ENCODE data around the gene SLC22A23.

Gene SLC22A23

DNA sequence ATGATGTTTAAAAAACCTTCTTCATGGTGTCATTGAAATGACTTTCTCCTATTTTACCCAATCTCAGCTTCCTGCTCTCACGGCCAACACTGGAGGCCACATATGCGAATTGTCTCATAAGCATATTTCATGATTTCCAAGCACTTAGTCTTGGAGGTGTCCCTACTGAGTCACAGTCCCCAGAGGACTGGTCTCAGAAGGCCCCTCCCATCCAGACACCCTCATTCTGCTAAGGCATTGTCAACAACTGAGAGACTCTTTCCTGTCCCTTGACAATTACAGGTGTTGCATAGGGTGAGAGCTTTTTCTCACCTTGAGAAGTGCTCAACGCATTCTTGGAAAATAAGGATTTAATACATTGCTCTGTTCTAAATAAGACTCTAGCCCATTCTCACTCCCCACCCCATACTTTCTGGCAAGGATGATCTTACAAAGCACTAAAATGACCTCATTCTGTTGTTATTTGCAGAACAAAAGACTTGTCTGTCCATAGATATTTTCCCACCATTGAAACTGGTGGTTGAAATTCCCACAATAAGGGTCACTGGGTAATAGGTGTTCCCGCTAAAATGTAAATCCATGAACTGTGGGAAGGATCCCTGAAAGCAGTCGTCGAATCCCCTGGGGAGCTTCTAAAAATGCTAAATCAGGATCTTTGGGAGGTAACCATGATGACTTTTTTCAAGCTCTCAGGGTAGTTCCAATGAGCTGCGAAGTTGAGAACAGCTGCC is 32.3 kb upstream of the SLC22A23 start:
- DNase-seq (ENCODE audit: low read depth, low spot score), result no peak
- ChIA-PET POLR2A (interaction anchor here (1.8 kb wide), 1 partner anchor 16 kb away, joined by 8 read pairs; no protein-coding TSS in a partner anchor), CTCF (interaction anchor here (1.0 kb wide), 1 partner anchor 13 kb away, joined by 3 read pairs; no protein-coding TSS in a partner anchor)
- TF ChIP-seq, protein P1, sequence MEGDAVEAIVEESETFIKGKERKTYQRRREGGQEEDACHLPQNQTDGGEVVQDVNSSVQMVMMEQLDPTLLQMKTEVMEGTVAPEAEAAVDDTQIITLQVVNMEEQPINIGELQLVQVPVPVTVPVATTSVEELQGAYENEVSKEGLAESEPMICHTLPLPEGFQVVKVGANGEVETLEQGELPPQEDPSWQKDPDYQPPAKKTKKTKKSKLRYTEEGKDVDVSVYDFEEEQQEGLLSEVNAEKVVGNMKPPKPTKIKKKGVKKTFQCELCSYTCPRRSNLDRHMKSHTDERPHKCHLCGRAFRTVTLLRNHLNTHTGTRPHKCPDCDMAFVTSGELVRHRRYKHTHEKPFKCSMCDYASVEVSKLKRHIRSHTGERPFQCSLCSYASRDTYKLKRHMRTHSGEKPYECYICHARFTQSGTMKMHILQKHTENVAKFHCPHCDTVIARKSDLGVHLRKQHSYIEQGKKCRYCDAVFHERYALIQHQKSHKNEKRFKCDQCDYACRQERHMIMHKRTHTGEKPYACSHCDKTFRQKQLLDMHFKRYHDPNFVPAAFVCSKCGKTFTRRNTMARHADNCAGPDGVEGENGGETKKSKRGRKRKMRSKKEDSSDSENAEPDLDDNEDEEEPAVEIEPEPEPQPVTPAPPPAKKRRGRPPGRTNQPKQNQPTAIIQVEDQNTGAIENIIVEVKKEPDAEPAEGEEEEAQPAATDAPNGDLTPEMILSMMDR (IDR thresholded peaks at IDR 0.05; ENCODE audit: insufficient read depth, low read length, missing control alignments), result no peak
- H3K4me3 ChIP-seq (ENCODE audit: low read depth, low read length), result no peak overlapping the region

DNA sequence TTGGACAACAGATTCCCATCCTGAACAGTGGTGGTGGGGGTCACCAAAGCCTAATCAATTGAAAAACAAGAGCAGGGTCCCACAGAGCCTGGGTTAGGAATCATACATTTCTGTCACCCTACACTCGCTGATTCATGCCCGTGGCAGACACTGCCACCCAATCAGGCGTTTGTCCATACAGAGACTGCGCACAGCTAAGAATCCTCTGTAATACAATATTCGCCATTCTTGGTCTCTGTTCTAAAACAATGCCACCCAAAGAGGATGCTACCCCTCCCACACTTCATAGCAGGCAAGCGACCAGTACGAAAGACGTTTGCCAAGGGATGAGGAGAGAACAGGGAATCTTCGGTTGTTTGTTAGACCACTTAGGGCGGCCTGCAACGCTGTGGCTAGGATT is 28.1 kb upstream of the SLC22A23 start:
- TF ChIP-seq, protein P1 (IDR thresholded peaks at IDR 0.05; ENCODE audit: insufficient read depth, low read length, missing control alignments), result no peak
- DNase-seq (ENCODE audit: low read depth, low spot score), result no peak
- POLR2A ChIA-PET, result interaction anchor here (1.5 kb wide), 1 partner anchor 12 kb away, joined by 7 read pairs; no protein-coding TSS in a partner anchor
- CTCF ChIA-PET, result no interaction called here
- no peak overlapping the region for H3K4me3 ChIP-seq (ENCODE audit: low read depth, low read length)

DNA sequence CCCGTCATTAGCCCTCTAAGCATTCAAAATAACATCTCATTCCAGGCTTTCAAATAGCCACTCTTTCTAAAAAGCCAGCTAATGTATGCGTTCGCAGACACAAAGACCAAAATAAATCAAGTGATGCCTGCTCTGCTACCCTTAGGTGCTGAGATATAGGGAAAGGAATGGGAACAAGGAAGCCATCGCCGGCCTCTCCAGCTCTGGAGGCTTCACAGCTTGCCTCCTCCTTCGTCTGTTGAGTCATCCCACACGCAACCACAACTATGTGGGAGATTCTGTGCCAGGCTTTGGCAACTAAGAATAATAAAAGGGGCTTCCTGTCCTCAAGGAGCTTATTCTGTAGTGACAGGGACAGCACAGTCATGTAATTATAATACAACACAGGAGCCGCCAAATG is 27.3 kb upstream of the SLC22A23 start:
- no peak for DNase-seq (ENCODE audit: low read depth, low spot score)
- no peak overlapping the region for H3K4me3 ChIP-seq (ENCODE audit: low read depth, low read length)
- ChIA-PET CTCF (interaction anchor here (1.5 kb wide), 1 partner anchor 25 kb away, joined by 4 read pairs; no protein-coding TSS in a partner anchor), POLR2A (interaction anchor here (1.0 to 1.5 kb wide), 2 partner anchors 11 to 33 kb away, joined by 5 to 7 read pairs; no protein-coding TSS in a partner anchor)
- TF ChIP-seq, protein P1 (IDR thresholded peaks at IDR 0.05; ENCODE audit: insufficient read depth, low read length, missing control alignments), result no peak

DNA sequence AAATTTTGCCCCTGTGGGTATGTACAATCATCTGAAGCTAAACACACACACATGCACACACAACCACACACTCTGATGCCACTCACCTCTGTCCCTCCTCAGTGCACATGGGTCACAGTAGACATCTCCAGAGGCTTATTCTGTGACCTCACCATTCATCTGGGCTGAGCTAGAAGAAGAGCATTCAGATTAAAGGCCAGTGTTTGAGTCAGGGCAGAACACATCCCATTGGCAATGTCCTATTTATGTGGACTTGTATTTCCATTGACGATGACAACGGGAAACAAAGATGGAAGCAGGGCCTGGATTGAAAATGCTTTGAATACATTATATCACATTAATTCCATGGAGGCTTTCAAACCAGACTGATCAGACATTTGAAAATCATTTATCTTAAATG is 26.8 kb upstream of the SLC22A23 start:
- POLR2A ChIA-PET, result interaction anchor here (1.0 to 1.5 kb wide), 2 partner anchors 11 to 34 kb away, joined by 5 to 7 read pairs; no protein-coding TSS in a partner anchor

DNA sequence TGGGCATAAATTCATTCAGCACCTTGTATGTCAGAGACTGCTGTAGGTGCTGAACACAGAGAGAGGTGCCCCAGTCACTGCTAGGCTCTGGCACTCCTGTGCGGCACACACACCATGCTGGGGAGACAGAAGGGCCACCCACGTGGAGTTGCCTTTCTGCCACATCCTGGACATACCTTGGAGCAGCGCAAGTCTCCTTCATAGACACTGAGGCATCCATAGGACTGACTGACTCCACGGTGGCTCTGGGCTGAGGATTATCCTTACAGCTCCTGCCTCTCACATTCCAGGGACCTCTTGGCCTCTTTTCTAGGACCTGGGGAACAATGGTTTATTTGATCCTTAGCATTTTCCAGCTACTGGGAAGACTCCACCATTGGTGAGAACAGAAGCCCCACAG is 26.0 kb upstream of the SLC22A23 start:
- no peak for DNase-seq (ENCODE audit: low read depth, low spot score)
- ChIA-PET CTCF (interaction anchor here (1.5 kb wide), 1 partner anchor 24 kb away, joined by 4 read pairs; no protein-coding TSS in a partner anchor), POLR2A (no interaction called here)
- no peak overlapping the region for H3K4me3 ChIP-seq (ENCODE audit: low read depth, low read length)
- TF ChIP-seq, protein P1 (IDR thresholded peaks at IDR 0.05; ENCODE audit: insufficient read depth, low read length, missing control alignments), result no peak

More for the DNA sequence above, 26.8 kb upstream of the SLC22A23 start:
- DNase-seq (ENCODE audit: low read depth, low spot score), result no peak
- TF ChIP-seq, protein P1 (IDR thresholded peaks at IDR 0.05; ENCODE audit: insufficient read depth, low read length, missing control alignments), result no peak
- no peak overlapping the region for H3K4me3 ChIP-seq (ENCODE audit: low read depth, low read length)
- CTCF ChIA-PET, result interaction anchor here (1.5 kb wide), 1 partner anchor 25 kb away, joined by 4 read pairs; no protein-coding TSS in a partner anchor

DNA sequence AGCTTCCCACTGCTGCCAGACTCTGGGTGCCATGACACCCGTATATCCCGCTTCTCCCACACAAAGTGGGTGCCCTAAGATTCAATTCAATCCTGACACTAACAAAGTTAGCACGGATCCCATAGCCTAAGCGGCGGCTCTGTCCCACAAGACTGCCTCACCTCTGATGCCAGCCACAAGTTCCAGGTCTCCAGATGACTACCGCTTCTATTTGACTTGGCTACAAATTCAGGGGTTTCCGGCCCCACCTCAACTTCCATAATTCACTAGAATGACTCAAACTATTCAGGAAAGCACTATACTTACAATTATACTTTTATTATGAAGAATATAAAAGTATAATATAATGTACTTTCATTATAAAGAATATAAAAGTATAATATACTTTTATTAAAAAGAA is 24.8 kb upstream of the SLC22A23 start:
- CTCF ChIA-PET, result no interaction called here
- POLR2A ChIA-PET, result no interaction called here
- no peak for DNase-seq (ENCODE audit: low read depth, low spot score)

More for the DNA sequence above, 24.8 kb upstream of the SLC22A23 start:
- no peak overlapping the region for H3K4me3 ChIP-seq (ENCODE audit: low read depth, low read length)
- TF ChIP-seq, protein P1 (IDR thresholded peaks at IDR 0.05; ENCODE audit: insufficient read depth, low read length, missing control alignments), result no peak
